GM18907 (cell line): ENCODE data around the gene LENG1.

ENCODE experiments used
- ATAC-seq: cut with Tn5 transposase; IDR thresholded peaks from one replicate; pipeline ENCODE4 v1.9.1; 2021; ENCODE audit warnings: mild to moderate bottlenecking, moderate library complexity; ENCODE audit not compliant: unreplicated experiment

Gene LENG1

DNA sequence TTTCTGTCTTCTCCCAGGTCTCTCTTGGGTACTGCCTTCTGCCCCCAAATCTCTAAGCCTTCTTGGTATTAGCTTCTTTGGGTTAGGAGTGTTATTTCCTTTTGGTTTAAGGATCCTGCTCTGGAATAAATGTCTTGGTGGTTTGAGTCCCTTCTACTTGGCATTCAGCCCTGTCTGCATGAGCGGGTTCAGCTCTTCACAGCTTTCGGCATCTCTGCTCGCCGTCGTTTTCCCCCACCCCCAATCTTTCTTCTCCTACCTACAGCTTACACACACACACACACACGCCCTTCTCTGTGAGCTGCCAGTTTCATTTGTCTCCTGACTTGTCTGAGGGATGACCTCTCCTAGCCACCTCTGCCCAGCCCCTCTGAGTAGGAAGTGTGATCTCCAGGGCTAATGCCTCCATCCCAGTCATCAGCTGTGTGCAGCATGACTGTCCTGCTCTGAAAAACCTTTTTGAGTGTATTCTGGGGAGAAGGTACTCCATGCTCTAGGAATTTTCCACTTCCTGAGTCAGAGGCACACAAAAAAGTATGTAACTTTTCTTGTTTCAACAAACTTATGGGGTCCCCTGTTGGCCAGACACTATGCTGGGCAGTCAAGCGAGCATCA lies 17.2 kb downstream of the LENG1 start:
- no peak for ATAC-seq

GRCh38 chr19:54141356-54141755 lies 18.2 kb downstream of the LENG1 start:
- no peak for ATAC-seq

GRCh38 chr19:54138489-54139256 lies 20.8 kb downstream of the LENG1 start:
- ATAC-seq: no peak

GRCh38 chr19:54137699-54138488 lies 21.6 kb downstream of the LENG1 start, which contains the start of gene CNOT3:
TSS of gene CNOT3 (plus strand) at chr19:54137762. CDS start at chr19:54142979, 5,217 bp downstream.
- ATAC-seq: no peak

DNA sequence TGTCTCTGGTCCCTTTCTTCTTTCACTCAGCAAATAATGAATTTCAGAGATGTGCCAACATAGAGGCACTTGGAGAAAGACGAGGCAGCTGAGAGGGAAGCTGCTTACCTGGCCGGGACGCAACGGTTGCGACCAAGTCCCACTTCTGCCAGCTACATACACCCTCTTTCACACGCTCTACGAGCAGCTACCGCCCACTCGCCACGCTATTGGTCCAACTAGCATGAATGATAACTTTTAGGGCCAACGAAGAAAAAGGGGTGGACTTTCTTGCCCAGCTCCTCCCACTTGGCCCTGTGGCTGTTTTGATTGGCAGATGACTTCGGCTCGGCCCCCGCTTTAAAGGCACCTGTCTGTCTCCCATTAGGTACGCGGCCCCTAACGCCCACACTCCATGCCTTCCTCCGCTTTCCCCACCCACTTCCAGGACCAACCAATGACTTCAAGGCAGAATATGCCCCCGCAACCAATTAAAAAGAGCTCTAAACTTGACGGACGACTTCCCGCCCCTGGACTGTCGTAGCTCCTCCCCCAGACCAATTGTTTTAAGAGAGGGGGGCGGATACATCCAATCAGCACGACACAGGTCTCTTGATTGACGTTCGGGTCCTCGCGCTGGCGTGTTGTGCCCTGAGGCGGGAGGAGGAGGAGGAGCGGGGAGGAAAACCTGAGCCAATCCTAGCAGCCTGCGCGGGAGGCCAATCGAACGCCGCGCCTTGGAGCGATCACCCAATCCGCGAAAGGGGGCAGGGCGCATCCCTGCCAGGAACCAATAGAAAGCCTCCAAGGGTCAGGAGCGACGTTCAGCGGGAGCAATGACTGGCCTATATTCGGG lies 22.4 kb downstream of the LENG1 start:
- peak; percentile 83 for ATAC-seq

DNA sequence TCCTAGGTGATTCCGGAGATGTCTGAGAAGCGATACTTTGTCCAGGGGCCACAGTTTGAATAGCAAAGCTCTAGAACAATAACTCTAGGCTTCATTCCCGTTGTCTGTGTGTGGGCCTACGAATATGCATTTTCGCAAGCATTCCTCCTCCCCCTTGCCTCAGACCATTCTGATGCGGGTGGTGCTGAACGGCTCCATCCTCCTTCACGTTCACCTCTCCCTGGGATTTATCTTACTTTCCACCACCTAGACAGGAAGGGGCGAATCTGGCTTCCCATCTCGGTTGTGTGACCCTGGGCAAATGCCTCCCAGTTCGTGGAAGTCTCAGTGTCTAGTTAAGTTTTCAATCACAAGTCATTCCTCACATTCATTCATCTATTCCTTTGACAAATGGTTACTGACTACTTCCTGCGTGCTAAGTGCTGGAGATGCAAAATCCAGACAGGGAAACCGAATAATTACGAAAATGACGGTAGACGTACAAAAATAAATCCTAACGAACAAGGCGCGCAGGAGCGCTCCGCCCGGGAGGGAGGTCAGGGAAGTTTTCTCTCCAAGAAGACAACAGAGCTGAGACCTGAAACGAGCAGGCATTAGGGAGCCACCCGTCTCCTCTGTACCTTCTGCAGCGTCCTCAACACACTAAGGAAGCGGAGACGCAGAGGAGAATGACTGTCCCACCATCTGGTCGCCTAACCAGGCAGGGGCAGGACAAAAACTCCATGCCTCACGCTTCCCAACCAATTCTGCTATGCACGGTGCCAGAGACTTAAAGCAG lies 23.2 kb downstream of the LENG1 start:
- no peak for ATAC-seq

- ATAC-seq: no peak
Measured at GRCh38 chr19:54133957-54134590, 25.4 kb downstream of the LENG1 start.

- no peak for ATAC-seq
Measured at GRCh38 chr19:54133312-54133956, 26.1 kb downstream of the LENG1 start.

- no peak for ATAC-seq
Measured at GRCh38 chr19:54129617-54129996, 29.9 kb downstream of the LENG1 start.

DNA sequence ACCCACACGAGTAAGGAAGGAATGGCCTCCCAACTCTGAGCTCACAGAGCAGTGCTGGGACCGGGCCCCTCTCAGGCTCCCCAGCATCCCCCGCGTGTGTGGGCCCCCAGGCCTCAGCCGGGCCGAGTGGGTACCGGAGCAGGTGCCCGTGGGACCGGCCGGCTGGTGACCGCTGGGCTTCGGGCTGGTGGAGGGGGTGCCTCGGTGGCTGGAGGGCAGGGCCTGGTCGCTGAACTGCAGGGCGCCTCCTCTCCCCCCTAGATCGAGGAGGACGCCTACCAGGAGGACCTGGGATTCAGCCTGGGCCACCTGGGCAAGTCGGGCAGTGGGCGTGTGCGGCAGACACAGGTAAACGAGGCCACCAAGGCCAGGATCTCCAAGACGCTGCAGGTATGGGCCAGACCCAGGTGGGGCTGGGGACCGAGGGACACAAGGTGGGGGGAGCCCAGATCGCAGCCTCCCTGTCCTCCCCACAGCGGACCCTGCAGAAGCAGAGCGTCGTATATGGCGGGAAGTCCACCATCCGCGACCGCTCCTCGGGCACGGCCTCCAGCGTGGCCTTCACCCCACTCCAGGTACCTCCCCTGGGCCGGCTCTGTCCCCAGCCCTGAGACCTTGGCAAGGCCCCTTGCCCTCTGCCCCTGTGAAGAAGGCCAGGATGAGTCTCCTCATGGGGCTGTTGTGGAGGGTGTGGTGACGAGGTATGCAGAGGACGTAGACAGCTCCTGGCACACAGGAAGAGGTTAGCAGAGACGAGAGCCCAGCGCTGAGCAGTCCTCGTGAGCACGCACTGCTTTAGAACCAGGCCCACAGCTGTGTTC lies 30.5 kb downstream of the LENG1 start:
- ATAC-seq: no peak

GRCh38 chr19:54128441-54128725 lies 31.1 kb downstream of the LENG1 start:
- no peak for ATAC-seq

DNA sequence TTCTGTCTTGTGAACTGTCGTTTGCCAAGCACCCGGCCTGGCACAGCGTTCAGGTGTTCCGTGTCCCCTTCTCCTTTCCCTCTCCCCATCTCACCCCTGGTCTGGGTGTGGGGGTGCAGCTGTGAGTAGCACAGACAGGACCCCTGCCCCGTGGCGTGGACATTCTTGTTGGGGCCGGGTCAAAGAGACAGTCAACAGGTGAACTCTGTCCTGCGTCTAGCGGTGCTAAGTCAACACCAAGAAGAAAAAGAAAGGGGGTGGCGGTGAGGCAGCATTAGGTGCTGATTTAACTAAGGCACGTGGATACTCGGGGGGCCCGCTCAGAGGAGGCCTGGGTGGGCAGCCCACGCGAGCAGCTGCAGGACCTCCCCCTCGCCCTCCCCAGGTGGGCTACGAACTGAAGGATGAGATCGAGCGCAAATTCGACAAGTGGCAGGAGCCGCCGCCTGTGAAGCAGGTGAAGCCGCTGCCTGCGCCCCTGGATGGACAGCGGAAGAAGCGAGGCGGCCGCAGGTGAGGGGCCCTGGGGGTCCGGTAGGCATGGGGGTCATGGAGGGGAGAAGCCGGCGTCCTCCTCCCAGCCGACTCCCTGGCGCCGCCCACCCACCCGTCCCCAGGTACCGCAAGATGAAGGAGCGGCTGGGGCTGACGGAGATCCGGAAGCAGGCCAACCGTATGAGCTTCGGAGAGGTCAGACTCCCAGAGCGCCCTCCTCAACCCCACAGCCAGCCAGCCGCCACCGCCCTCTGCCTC lies 31.7 kb downstream of the LENG1 start:
- no peak for ATAC-seq

GRCh38 chr19:54125713-54126112 lies 33.8 kb downstream of the LENG1 start:
- no peak for ATAC-seq

- no peak for ATAC-seq
Measured at GRCh38 chr19:54124393-54124792, 35.1 kb downstream of the LENG1 start.

DNA sequence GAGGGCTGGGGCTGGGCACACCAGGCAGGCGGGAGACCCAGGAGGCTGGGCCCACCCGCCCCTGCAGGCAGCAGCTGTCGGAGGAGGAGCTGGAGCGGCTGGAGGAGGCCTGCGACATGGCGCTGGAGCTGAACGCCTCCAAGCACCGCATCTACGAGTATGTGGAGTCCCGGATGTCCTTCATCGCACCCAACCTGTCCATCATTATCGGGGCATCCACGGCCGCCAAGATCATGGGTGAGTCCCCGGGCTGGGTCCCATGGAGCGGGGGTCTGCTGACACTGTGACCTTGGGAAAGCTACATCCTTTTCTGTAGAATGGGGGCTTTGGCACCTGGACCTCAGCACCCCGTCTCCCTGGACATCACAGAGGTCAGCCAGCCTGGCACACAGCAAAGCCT lies 35.8 kb downstream of the LENG1 start:
- no peak for ATAC-seq

GRCh38 chr19:54121259-54121658 lies 38.3 kb downstream of the LENG1 start:
- ATAC-seq: no peak

DNA sequence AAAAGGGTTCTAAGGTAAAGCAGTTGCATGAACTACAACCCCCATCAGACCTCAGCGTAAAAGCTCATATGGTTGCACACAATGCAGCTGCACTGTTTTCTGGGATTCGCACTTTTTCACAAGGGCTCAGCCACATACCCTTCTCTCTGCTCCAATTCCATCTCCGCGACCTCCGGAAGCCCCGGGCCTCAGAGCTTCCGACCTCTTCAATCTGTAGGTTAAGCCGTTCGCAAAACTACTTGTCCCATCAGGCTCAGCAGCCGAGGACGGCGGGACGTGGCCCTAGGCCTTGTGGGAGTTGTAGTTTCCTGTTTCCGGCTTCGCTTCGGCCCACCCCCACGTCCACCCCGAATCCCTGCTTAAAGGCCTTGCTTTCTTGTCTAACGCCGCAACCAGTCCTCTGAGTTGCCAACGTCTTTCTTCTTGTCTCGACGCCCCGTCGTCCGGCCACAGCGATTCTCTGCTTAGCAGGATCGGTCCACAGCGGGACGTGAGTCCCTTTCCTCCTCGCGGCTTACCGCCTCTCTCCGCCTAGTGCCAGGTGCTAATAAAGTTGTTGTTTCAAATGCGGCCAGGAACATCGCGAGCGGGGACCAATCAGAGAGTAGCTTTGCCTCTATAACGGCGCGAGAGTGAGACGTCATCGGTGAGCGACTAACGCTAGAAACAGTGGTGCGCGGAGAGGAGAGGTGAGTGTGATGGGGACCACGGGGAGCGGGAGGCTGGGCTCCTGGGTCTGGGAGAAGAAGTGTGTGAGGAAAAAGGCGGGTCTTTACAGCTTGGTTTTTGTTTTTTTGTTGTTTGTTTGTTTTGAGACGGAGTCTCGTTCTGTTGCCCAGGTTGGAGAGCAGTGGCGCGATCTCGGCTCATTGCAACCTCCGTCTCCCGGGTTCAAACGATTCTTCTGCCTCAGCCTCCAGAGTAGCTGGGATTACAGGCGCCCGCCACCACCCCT lies 44.1 kb downstream of the LENG1 start, which contains the start of the genes PRPF31 and TFPT:
Gene PRPF31 (plus strand): TSS at position 646 of the 955 bp plus-strand sequence. CDS start 2,525 bp downstream, outside the sequence.
Gene TFPT (minus strand): TSS at position 549 of the 955 bp plus-strand sequence. CDS start 388 bp downstream, at position 161.
- ATAC-seq: peak; percentile 79
